ENCODE results near the gene MROH9. TPM values are rescaled to one million over a fixed set of nuclear protein-coding genes. Genes with fewer than 3 reads are reported as not detected.

The MROH9 gene
- total and polyA plus RNA-seq, 2 of the 8 experiments (the other 6 are each of a cell fraction or from before 2014, with no cell fraction given) = not detected

DNA sequence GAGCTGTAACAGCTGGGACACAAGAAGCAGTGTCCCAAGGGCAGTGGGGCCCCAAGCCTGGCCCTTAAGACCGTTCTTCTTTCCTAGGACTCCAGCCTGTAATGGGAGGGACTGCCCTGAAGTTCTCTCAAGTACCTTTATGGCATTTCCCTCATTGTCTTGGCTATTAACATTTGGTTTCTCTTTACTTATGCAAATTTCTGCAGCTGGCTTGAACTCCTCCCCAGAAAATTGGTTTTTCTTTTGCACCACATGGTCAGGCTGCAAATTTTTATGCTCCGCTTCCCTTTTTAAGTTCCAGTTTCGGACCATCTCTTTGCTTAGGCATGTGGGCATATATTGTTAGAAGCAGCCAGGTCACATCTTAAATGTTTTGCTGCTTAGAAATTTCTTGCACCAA is 3.1 kb upstream of the MROH9 start (continued):
- TF ChIP-seq CHD7 (IDR thresholded peaks at IDR 0.05; ENCODE audit: insufficient replicate concordance, low read length) = no peak
- no peak for TF ChIP-seq GABPA (IDR thresholded peaks at IDR 0.05; ENCODE audit: borderline replicate concordance, insufficient read depth, low read length)
- no peak for TF ChIP-seq KDM5A (IDR thresholded peaks at IDR 0.05; ENCODE audit: low read length)
- no peak for TF ChIP-seq YY1 (IDR thresholded peaks at IDR 0.05; ENCODE audit: low read depth, low read length)
- TF ChIP-seq TAF1 (IDR thresholded peaks at IDR 0.05; ENCODE audit: low read depth, low read length) = no peak
- TF ChIP-seq, protein P1, sequence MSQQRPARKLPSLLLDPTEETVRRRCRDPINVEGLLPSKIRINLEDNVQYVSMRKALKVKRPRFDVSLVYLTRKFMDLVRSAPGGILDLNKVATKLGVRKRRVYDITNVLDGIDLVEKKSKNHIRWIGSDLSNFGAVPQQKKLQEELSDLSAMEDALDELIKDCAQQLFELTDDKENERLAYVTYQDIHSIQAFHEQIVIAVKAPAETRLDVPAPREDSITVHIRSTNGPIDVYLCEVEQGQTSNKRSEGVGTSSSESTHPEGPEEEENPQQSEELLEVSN (IDR thresholded peaks at IDR 0.05) = no peak
- no peak for TF ChIP-seq JUND (IDR thresholded peaks at IDR 0.05; ENCODE audit: low read length)
- no peak for TF ChIP-seq RXRA (IDR thresholded peaks at IDR 0.05; ENCODE audit: insufficient read depth, low read depth, low read length)
- TF ChIP-seq BACH1 (IDR thresholded peaks at IDR 0.05; ENCODE audit: low read length) = no peak
